H1 (cell line): ENCODE measurements around the gene CANT1. TPM values are rescaled to one million over a fixed set of nuclear protein-coding genes. Genes with fewer than 3 reads are reported as not detected.

Source experiments
- CTCF ChIA-PET: fragments of 300-600 bp; sonication (Branson Sonifier 250); formaldehyde crosslinking; loops from one replicate; lab custom pipeline; 2021; ENCODE audit not compliant: partially characterized antibody; lab: Charles Lee
- POLR2A ChIA-PET: fragments of 300-600 bp; sonication (Branson Sonifier 250); formaldehyde crosslinking; loops from one replicate; lab custom pipeline; 2021; ENCODE audit warnings: inconsistent platforms; ENCODE audit not compliant: partially characterized antibody; lab: Charles Lee
- DNase-seq, 2 experiments: peaks; one replicate each; pipeline versions ENCODE4 v3.0.0 to v3.0.0-alpha.2; 2010 to 2022; ENCODE audit warnings: low spot score in 2 of 2, low read depth in 1 of 2, mixed read lengths in 1 of 2
- FAIRE-seq: peaks from 2 replicates; lab custom pipeline; 2011; peaks lifted over from hg19 to GRCh38; lab: Jason Lieb, UNC
- H2AFZ ChIP-seq: 2 replicates; pipeline ENCODE4 v1.8.1; 2012; ENCODE audit warnings: low read length, inconsistent platforms
- H2AK5ac ChIP-seq: 2 replicates; pipeline ENCODE4 v1.6.1; 2013; ENCODE audit warnings: low read depth, low read length
- H2BK120ac ChIP-seq: replicated peaks from 2 replicates; pipeline ENCODE3; 2013; ENCODE audit warnings: low read depth, low read length, inconsistent platforms
- H2BK12ac ChIP-seq: 2 replicates; pipeline ENCODE4 v1.6.1; 2013; ENCODE audit warnings: low read depth, low read length
- H2BK15ac ChIP-seq: 2 replicates; pipeline ENCODE4 v1.6.1; 2013; ENCODE audit warnings: low read length
- H2BK20ac ChIP-seq: 2 replicates; pipeline ENCODE4 v1.6.1; 2013; ENCODE audit warnings: low read length
- H2BK5ac ChIP-seq: 2 replicates; pipeline ENCODE4 v1.6.1; 2013; ENCODE audit warnings: low read depth, low read length
- H3K14ac ChIP-seq: 2 replicates; pipeline ENCODE4 v1.6.1; 2013; ENCODE audit warnings: inconsistent platforms; ENCODE audit not compliant: insufficient read length
- H3K18ac ChIP-seq: 2 replicates; pipeline ENCODE4 v1.6.1; 2013; ENCODE audit warnings: low read length; ENCODE audit errors: extremely low read depth
- H3K23ac ChIP-seq: 2 replicates; pipeline ENCODE4 v1.6.1; 2013; ENCODE audit warnings: inconsistent platforms; ENCODE audit not compliant: insufficient read length
- H3K23me2 ChIP-seq: 2 replicates; pipeline ENCODE4 v1.6.1; 2013; ENCODE audit warnings: low read depth, low read length
- H3K27ac ChIP-seq: 2 replicates; pipeline ENCODE4 v1.6.1; 2011; ENCODE audit warnings: low read depth, low read length, inconsistent platforms
- H3K27me3 ChIP-seq, 4 experiments: replicated peaks in 1 of 4; 1 replicate in 1 of 4; 2 replicates in 3 of 4; pipeline versions ENCODE4 v1.6.1 to v1.8.1; 2011 to 2013; ENCODE audit warnings: low read length in 3 of 4, mild to moderate bottlenecking in 3 of 4, inconsistent platforms in 2 of 4, mixed read lengths in 2 of 4, moderate library complexity in 1 of 4; ENCODE audit not compliant: control insufficient read depth in 3 of 4, insufficient read depth in 3 of 4; ENCODE audit errors: extremely low read depth in 1 of 4
- H3K36me3 ChIP-seq, 4 experiments: 2 replicates each; pipeline versions ENCODE4 v1.6.1 to v1.8.1; 2011 to 2013; ENCODE audit warnings: mild to moderate bottlenecking in 4 of 4, low read length in 3 of 4, moderate library complexity in 2 of 4, control low read depth in 1 of 4, inconsistent platforms in 1 of 4; ENCODE audit not compliant: insufficient read depth in 4 of 4, control insufficient read depth in 2 of 4
- H3K4ac ChIP-seq: replicated peaks from 2 replicates; pipeline ENCODE3; 2013; ENCODE audit warnings: low read length, low read depth, mixed read lengths, inconsistent platforms; ENCODE audit not compliant: insufficient read length
- H3K4me1 ChIP-seq, 4 experiments: replicated peaks in 1 of 4; 1 replicate in 1 of 4; 2 replicates in 3 of 4; pipeline versions ENCODE4 v1.6.1 to v1.8.1; 2011 to 2013; ENCODE audit warnings: low read length in 3 of 4, inconsistent platforms in 2 of 4, mixed read lengths in 1 of 4; ENCODE audit not compliant: insufficient read depth in 4 of 4, control insufficient read depth in 3 of 4
- H3K4me2 ChIP-seq, 2 experiments: 2 replicates each; pipeline versions ENCODE4 v1.6.1 to v1.8.1; 2011 to 2013; ENCODE audit warnings: low read depth in 2 of 2, low read length in 2 of 2, control low read depth in 1 of 2, inconsistent platforms in 1 of 2, mild to moderate bottlenecking in 1 of 2; ENCODE audit not compliant: insufficient read depth in 1 of 2
- H3K4me3 ChIP-seq, 4 experiments: fragments of 200-600, 300-600 bp in 1 of 4; sonication (generic), shearing (Covaris generic), sonication (Bioruptor Twin) in 1 of 4; 2 replicates each; pipeline versions ENCODE4 v1.5.1 to v1.8.1; 2011 to 2016; ENCODE audit warnings: low read length in 4 of 4, low read depth in 3 of 4, control low read depth in 2 of 4, inconsistent platforms in 2 of 4, mild to moderate bottlenecking in 2 of 4, mixed read lengths in 1 of 4, moderate library complexity in 1 of 4; ENCODE audit not compliant: insufficient read depth in 2 of 4; ENCODE audit errors: extremely low read depth in 1 of 4
- H3K56ac ChIP-seq: replicated peaks from 2 replicates; pipeline ENCODE3; 2013; ENCODE audit warnings: low read depth, mild to moderate bottlenecking, mixed read lengths, low read length, inconsistent platforms; ENCODE audit not compliant: insufficient read length
- H3K79me1 ChIP-seq: 2 replicates; pipeline ENCODE4 v1.6.1; 2013; ENCODE audit warnings: low read depth, low read length, control low read depth
- H3K79me2 ChIP-seq, 2 experiments: 2 replicates each; pipeline versions ENCODE4 v1.6.1 to v1.8.1; 2012 to 2013; ENCODE audit warnings: low read length in 2 of 2, mild to moderate bottlenecking in 2 of 2, inconsistent platforms in 1 of 2; ENCODE audit not compliant: insufficient read depth in 2 of 2, control insufficient read depth in 1 of 2
- H3K9ac ChIP-seq, 4 experiments: replicated peaks in 1 of 4; 1 replicate in 1 of 4; 2 replicates in 3 of 4; pipeline versions ENCODE4 v1.6.1 to v1.8.1; 2011 to 2013; ENCODE audit warnings: low read depth in 3 of 4, low read length in 3 of 4, control low read depth in 2 of 4, mild to moderate bottlenecking in 2 of 4, moderate library complexity in 2 of 4, inconsistent platforms in 1 of 4; ENCODE audit errors: extremely low read depth in 1 of 4
- H3K9me3 ChIP-seq, 2 experiments: 2 replicates each; pipeline versions ENCODE4 v1.6.1 to v1.8.1; 2012 to 2013; ENCODE audit warnings: mild to moderate bottlenecking in 2 of 2, moderate library complexity in 2 of 2, control low read depth in 1 of 2, inconsistent platforms in 1 of 2, low read depth in 1 of 2, low read length in 1 of 2, mixed read lengths in 1 of 2; ENCODE audit not compliant: insufficient read depth in 2 of 2
- H4K20me1 ChIP-seq, 2 experiments: replicated peaks in 1 of 2; 2 replicates each; pipeline versions ENCODE3 to v1.8.1; 2011 to 2013; ENCODE audit warnings: inconsistent platforms in 2 of 2, low read length in 2 of 2, mild to moderate bottlenecking in 1 of 2; ENCODE audit not compliant: insufficient read depth in 2 of 2, control insufficient read depth in 1 of 2
- H4K5ac ChIP-seq: 2 replicates; pipeline ENCODE4 v1.6.1; 2013; ENCODE audit warnings: low read length, low read depth, mixed read lengths, inconsistent platforms; ENCODE audit not compliant: insufficient read length
- H4K8ac ChIP-seq: 2 replicates; pipeline ENCODE4 v1.8.0; 2013; ENCODE audit warnings: mild to moderate bottlenecking, moderate library complexity, low read length, inconsistent platforms; ENCODE audit not compliant: insufficient read depth; ENCODE audit errors: extremely low read depth
- H4K91ac ChIP-seq: replicated peaks from 2 replicates; pipeline ENCODE3; 2013; ENCODE audit warnings: low read length, mixed read lengths, inconsistent platforms; ENCODE audit not compliant: insufficient read length
- ATF2 ChIP-seq: IDR thresholded peaks from 2 replicates; pipeline ENCODE4 v1.6.1; 2012; ENCODE audit warnings: low read length, inconsistent platforms
- BRCA1 ChIP-seq: IDR thresholded peaks from 2 replicates; pipeline ENCODE4 v1.6.1; 2012; ENCODE audit warnings: low read depth, low read length, improper control_type of control experiment
- CEBPB ChIP-seq: IDR thresholded peaks from 2 replicates; pipeline ENCODE4 v1.6.1; 2012; ENCODE audit warnings: low read depth, low read length
- CHD1 ChIP-seq: IDR thresholded peaks from 2 replicates; pipeline ENCODE4 v1.6.1; 2012; ENCODE audit warnings: low read depth, low read length, improper control_type of control experiment
- CHD2 ChIP-seq: IDR thresholded peaks from 2 replicates; pipeline ENCODE4 v1.6.1; 2012; ENCODE audit warnings: low read length, improper control_type of control experiment
- E2F6 ChIP-seq: IDR thresholded peaks from 2 replicates; pipeline ENCODE4 v1.6.1; 2012; ENCODE audit warnings: inconsistent platforms
- FOSL1 ChIP-seq: IDR thresholded peaks from 2 replicates; pipeline ENCODE4 v1.6.1; 2011; ENCODE audit warnings: mild to moderate bottlenecking, low read depth, low read length, moderate library complexity; ENCODE audit not compliant: insufficient read depth
- POLR2A ChIP-seq, 2 experiments: IDR thresholded peaks; 1 replicate in 1 of 2; 2 replicates in 1 of 2; pipeline ENCODE4 v1.6.1; 2011; ENCODE audit warnings: low read depth in 2 of 2, low read length in 2 of 2, mild to moderate bottlenecking in 2 of 2; ENCODE audit errors: control extremely low read depth in 1 of 2
- POU5F1 ChIP-seq: IDR thresholded peaks from 2 replicates; pipeline ENCODE4 v1.6.1; 2011; ENCODE audit warnings: low read depth, mild to moderate bottlenecking, low read length, moderate library complexity
- SAP30 ChIP-seq: fragments of 300-600 bp; sonication (generic); IDR thresholded peaks from 2 replicates; pipeline ENCODE4 v1.7.1; 2012; ENCODE audit warnings: low read length, moderate library complexity, mild to moderate bottlenecking, inconsistent platforms; ENCODE audit not compliant: insufficient read depth, insufficient replicate concordance
- SRF ChIP-seq: IDR thresholded peaks from 2 replicates; pipeline ENCODE4 v1.6.1; 2011; ENCODE audit warnings: mild to moderate bottlenecking, low read depth, low read length, moderate library complexity
- SUZ12 ChIP-seq: fragments of 200-600 bp; sonication (generic); IDR thresholded peaks from 2 replicates; pipeline ENCODE4 v1.6.1; 2012; ENCODE audit warnings: mild to moderate bottlenecking, inconsistent platforms, low read length, moderate library complexity, mixed read lengths
- WGBS, 2 experiments: shearing (Covaris generic) in 1 of 2; methylation state at CpG; one replicate each; pipeline versions ENCODE4 v1.1.6 to v1.1.7; 2013 to 2015; ENCODE audit warnings: low lambda C conversion rate in 2 of 2, mixed read lengths in 2 of 2, inconsistent platforms in 1 of 2, low coverage in 1 of 2, missing lambda C conversion rate in 1 of 2; ENCODE audit not compliant: insufficient replicate concordance in 2 of 2, insufficient coverage in 1 of 2, insufficient read length in 1 of 2; ENCODE audit errors: extremely low coverage in 1 of 2, missing lambda C conversion rate in 1 of 2; 5-methylcytosine and 5-hydroxymethylcytosine counted together
- polyA plus RNA-seq, 7 experiments: library from polyadenylated mRNA; depleted of rRNA in 3 of 7; stranded (reverse) in 5 of 7; unstranded in 2 of 7; fragments of >200 nt in 5 of 7; fragments of 200-250 nt in 2 of 7; gene quantifications; 1 replicate in 5 of 7; 2 replicates in 1 of 7; 4 replicates in 1 of 7; pipeline versions ENCODE4 v1.2.1 to v1.2.3, GENCODE V29; 2011 to 2013; ENCODE audit warnings: missing spikeins in 2 of 7, mixed read lengths in 2 of 7
- total RNA-seq: library from RNA; stranded (reverse); fragmentation: NEBNext Ultra II Directional; extraction: Animal tissue kit (Norgen Biotek cat#: 25700); gene quantifications from 2 replicates; pipeline ENCODE4 v1.2.1, GENCODE V29; 2021

CANT1 gene
- total and polyA plus RNA-seq, 2 of the 8 experiments (the other 6 are each of a cell fraction or from before 2014, with no cell fraction given), result 23.0 to 32.6 TPM

- no peak overlapping the region for H3K4me3 ChIP-seq
- H3K36me3 ChIP-seq, result peaks cover 0 to 7% (median 0%) of the 10 kb centered on the region in 4 experiments; a peak in 2 of 8 replicates
- H2AK5ac ChIP-seq, result no peak overlapping the region
- H4K91ac ChIP-seq, result no peak overlapping the region
- no peak overlapping the region for H2BK5ac ChIP-seq
- ChIA-PET POLR2A (no interaction called here), CTCF (interaction anchor here (0.6 to 1.6 kb wide), 2 partner anchors 56 to 417 kb away, joined by 3 to 4 read pairs; no protein-coding TSS in a partner anchor)
- no peak overlapping the region for H3K18ac ChIP-seq
- H4K5ac ChIP-seq, result no peak overlapping the region
- H2BK15ac ChIP-seq, result no peak overlapping the region
- no peak overlapping the region for H3K23ac ChIP-seq
- H2BK120ac ChIP-seq, result no peak overlapping the region
- FAIRE-seq, result no peak
- H2BK12ac ChIP-seq, result no peak overlapping the region
- H3K56ac ChIP-seq, result no peak overlapping the region
- no peak overlapping the region; the same call in 1 of the 2 replicates for H4K8ac ChIP-seq
- no peaks in the 10 kb centered on the region for H3K27me3 ChIP-seq
- WGBS, 2 experiments, result 92% methylated on average over 6 of the region's 6 CpGs; no CpG with 5 or more reads in 1 of the 2 experiments
- H3K79me2 ChIP-seq, result no peaks in the 10 kb centered on the region
- H3K27ac ChIP-seq, result no peak overlapping the region
- H3K14ac ChIP-seq, result no peak overlapping the region
- H4K20me1 ChIP-seq, result peaks cover 0 to 3% of the 10 kb centered on the region in 2 experiments
- H3K79me1 ChIP-seq, result no peaks in the 10 kb centered on the region
- H3K4me1 ChIP-seq, result no peaks in the 10 kb centered on the region; a peak in 1 of 7 replicates
- H2BK20ac ChIP-seq, result no peak overlapping the region
- H3K9me3 ChIP-seq, result no peaks in the 10 kb centered on the region
- H3K4ac ChIP-seq, result no peak overlapping the region
- H2AFZ ChIP-seq, result no peak overlapping the region
- H3K23me2 ChIP-seq, result no peaks in the 10 kb centered on the region
- H3K9ac ChIP-seq, result no peak overlapping the region
- TF ChIP-seq ATF2 (no peak), POLR2A (IDR thresholded peaks at IDR 0.05; ENCODE audit: control extremely low read depth in 1 of 2, low read depth in 2 of 2, low read length in 2 of 2) (no peak), SRF (no peak), E2F6 (no peak), SUZ12 (no peak), CHD1 (no peak), CHD2 (no peak), SAP30 (no peak), BRCA1 (no peak), POU5F1 (no peak), FOSL1 (no peak), CEBPB (no peak)
- H3K4me2 ChIP-seq, result no peak overlapping the region
- no peak for DNase-seq
These were observed 21.4 kb downstream of the CANT1 start for GRCh38 chr17:78988152-78988551.
